HG02571 (cell line): ENCODE results near the gene PCNA.

Experiments used
- ATAC-seq: cut with Tn5 transposase; IDR thresholded peaks from one replicate; pipeline ENCODE4 v1.9.1; 2021; ENCODE audit warnings: mild to moderate bottlenecking, moderate library complexity; ENCODE audit not compliant: unreplicated experiment

PCNA gene

DNA sequence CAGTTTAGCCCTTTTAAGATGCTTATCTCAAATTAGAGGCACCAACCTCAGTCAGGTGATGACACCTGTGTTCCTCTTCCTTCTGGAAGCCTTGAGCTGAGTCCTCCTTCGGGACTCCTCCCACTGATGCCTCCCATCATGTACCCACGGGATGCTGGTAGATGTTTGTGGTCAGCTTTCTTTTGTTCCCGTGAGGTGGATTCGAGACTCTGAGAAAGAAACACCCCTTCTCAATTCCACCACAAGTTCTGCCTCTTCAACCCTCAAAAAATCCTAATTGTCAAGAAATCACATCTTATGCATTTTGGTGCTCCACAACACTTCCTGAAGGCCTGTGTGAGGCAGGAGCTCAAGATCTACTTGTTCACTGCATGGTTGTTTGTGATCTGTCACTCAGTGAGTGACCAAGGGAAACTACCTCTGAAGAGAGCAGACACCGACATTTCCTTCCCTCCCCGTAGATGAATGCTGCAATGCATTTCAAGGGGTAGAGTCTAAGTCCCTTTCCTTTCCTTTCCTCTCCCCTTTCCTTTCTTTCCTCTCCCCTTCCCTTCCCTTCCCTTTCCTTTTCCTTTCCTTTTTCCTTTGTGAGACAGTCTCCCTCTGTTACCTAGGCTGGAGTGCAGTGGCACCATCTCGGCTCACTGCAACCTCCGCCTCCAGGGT, 50.5 kb downstream of the PCNA start:
- ATAC-seq = no peak

DNA sequence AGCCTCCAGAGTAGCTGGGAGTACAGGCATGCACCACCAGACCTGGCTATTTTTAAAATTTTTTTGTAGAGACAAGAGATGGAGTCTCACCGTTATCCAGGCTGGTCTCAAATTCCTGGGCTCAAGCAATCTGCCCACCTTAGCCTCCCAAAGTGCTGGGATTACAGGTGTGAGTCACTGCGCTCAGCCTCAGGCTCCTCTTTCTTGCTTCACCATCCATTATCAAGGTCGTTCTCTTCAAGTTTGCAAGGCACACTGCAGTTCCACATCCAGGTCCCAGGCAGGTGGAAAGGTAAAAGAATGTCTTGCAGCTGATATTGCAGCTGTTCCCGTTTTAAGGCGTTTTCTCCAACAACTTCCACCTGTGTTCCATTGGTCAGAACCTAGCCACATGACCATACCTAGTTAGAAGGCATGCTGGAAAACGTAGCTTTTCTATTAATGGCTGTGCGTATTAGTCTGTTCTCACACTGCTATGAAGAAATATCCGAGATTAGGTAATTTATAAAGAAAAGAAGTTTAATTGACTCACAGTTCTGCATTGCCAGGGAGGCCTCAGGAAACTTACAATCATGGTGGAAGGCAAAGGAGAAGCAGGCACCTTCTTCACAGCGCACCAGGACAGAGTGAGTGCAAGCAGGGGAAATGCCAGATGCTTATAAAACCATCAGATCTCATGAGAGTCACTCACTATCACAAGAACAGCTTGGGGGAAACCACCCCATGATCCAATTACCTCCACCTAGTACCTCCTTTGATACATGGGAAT, 51.7 kb downstream of the PCNA start:
- no peak for ATAC-seq

DNA sequence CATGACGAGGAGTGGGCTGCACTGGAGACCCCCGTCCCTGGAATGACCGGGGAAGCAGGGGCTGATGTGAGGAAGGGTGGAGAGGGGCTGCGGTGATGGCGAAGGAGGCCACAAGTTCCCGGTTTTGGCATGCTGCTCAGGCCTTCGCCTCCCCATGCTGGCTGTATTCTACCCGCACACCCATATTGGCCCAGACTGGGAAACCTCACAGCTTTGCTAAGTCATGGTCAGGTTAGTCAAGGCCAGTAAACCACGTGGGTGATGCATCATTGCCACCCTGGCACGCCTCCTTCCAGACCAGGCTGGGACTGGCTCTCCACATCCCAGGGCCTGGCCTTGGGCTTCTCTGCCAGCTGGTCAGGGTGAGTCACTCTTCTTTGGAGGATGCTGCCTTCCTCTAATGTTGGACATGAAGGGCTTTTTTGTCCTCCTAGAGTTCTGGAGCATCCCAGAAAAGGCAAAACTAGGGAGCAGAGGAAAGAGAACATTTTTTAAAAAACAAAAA, 53.8 kb downstream of the PCNA start:
- no peak for ATAC-seq

DNA sequence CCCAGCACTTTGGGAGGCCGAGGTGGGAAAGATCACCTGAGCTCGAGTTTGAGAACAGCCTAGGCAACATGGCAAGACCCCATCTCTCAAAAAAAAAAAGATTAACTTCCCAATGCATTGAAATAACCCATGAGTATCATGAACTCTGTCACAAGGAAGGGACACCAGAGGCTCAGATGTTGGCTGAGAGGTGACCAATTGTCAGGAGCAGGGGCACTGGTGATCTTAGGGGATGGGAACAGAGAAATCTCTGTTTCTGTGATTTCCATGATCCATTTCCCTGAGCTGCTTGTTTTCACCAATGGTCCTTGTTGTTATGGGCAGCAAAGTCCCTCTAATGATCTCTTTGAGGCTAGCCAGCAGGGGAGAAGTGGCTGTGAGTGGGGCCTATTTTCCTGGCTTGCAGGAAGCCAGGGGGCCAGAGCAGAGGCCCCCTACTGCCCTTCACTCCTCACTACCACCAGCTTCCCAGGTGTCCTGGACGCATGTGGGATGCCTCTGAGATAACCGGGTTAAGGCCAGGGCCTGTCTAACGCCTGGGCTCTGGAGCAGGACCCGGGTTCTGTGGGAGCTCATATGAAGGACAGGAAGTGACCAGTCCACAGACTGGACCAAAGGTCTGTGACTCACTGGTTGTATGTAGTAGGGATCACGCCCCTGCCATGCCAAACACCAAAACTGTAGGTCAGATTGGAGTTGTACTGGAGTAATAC, 54.4 kb downstream of the PCNA start:
- ATAC-seq = no peak
